Body of pancreas (tissue), 4 donors: Measurements from ENCODE around the gene TSPAN18.

Experiments
- POLR2A ChIP-seq, 3 donors: fragments of 450-650 bp; IDR thresholded peaks; one replicate each; pipeline ENCODE4 v1.6.1; 2016; ENCODE audit warnings: antibody characterized with exemption in 3 of 3, mild to moderate bottlenecking in 2 of 3
- TF ChIP-seq, protein P1 (sequence below), 7 experiments: fragments of 450-650 bp in 4 of 7; fragments of 200-600 bp in 3 of 7; sonication (generic) in 3 of 7; IDR thresholded peaks; one replicate each; pipeline ENCODE4 v1.5.1; 2016 to 2019; ENCODE audit warnings: antibody characterized with exemption in 7 of 7

DNA sequence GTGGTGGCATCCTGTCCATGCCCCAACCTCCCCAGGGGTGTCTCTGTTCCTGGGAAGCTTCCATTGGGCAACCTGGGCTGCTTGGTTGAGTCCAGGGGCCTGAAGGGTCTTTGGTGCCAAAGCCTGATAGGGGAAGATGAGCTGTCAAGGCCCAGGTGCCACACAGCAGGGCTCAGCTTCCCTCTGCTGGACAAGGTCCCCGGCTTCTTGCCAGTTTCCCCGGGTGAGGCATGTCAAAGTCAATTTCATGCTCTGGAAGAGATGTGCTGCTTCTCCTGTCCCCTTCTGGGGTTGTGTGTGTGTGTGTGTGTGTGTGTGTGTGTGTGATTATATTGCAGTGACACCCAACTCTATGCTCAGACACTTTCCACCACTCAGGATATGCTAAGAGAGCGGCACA lies 197.0 kb downstream of the TSPAN18 start:
- TF ChIP-seq, protein P1, sequence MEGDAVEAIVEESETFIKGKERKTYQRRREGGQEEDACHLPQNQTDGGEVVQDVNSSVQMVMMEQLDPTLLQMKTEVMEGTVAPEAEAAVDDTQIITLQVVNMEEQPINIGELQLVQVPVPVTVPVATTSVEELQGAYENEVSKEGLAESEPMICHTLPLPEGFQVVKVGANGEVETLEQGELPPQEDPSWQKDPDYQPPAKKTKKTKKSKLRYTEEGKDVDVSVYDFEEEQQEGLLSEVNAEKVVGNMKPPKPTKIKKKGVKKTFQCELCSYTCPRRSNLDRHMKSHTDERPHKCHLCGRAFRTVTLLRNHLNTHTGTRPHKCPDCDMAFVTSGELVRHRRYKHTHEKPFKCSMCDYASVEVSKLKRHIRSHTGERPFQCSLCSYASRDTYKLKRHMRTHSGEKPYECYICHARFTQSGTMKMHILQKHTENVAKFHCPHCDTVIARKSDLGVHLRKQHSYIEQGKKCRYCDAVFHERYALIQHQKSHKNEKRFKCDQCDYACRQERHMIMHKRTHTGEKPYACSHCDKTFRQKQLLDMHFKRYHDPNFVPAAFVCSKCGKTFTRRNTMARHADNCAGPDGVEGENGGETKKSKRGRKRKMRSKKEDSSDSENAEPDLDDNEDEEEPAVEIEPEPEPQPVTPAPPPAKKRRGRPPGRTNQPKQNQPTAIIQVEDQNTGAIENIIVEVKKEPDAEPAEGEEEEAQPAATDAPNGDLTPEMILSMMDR (IDR thresholded peaks at IDR 0.05), result no peak
- TF ChIP-seq POLR2A (IDR thresholded peaks at IDR 0.05), result no peak
